NT2/D1 (cell line): ENCODE results near the gene PPP6R3.

Source experiments
- SUZ12 ChIP-seq: IDR thresholded peaks from 2 replicates; pipeline ENCODE4 v1.6.1; 2011; ENCODE audit not compliant: insufficient read length, insufficient read depth; ENCODE audit errors: extremely low read depth
- ZNF274 ChIP-seq: IDR thresholded peaks from 2 replicates; pipeline ENCODE4 v1.6.1; 2011; ENCODE audit warnings: mild to moderate bottlenecking, low read depth, low read length

- no peak for TF ChIP-seq ZNF274
- no peak for TF ChIP-seq SUZ12
Observed at GRCh38 chr11:68551223-68551622, 90.7 kb downstream of the PPP6R3 start.
